Progenitor cell of endocrine pancreas (in vitro differentiated cells): ENCODE data around the gene TIE1. TPM values are rescaled to one million over a fixed set of nuclear protein-coding genes. Genes with fewer than 3 reads are reported as not detected.

ENCODE experiments used
- DNase-seq: peaks from one replicate; pipeline ENCODE4 v3.0.0; 2021; ENCODE audit warnings: low spot score; ENCODE audit not compliant: unreplicated experiment
- H3K27ac Mint-ChIP-seq: 2 replicates; pipeline ENCODE4 v1.8.0; 2021; ENCODE audit warnings: mild to moderate bottlenecking, moderate library complexity, mixed read lengths
- H3K27me3 Mint-ChIP-seq: 2 replicates; pipeline ENCODE4 v1.8.0; 2021; ENCODE audit warnings: mixed read lengths
- H3K36me3 Mint-ChIP-seq: 2 replicates; pipeline ENCODE4 v1.8.0; 2022; ENCODE audit warnings: mixed read lengths; ENCODE audit not compliant: insufficient read depth
- H3K4me1 Mint-ChIP-seq: 2 replicates; pipeline ENCODE4 v1.8.0; 2021; ENCODE audit warnings: low read depth, mixed read lengths
- H3K4me3 Mint-ChIP-seq: 2 replicates; pipeline ENCODE4 v1.8.0; 2021; ENCODE audit warnings: low read depth, mild to moderate bottlenecking, moderate library complexity, mixed read lengths
- H3K9me3 Mint-ChIP-seq: 2 replicates; pipeline ENCODE4 v1.8.0; 2021; ENCODE audit warnings: low read depth, mixed read lengths
- total RNA-seq: library from RNA; stranded (reverse); gene quantifications from 2 replicates; pipeline ENCODE4 v1.2.1, GENCODE V29; 2021
- TF ChIP-seq, protein P1 (sequence below): fragments of 200-600 bp; sonication (generic); IDR thresholded peaks from one replicate; pipeline ENCODE4 v1.5.0; 2021; ENCODE audit warnings: antibody characterized with exemption, mild to moderate bottlenecking; ENCODE audit not compliant: unreplicated experiment

TIE1 gene
- total RNA-seq, 1 donor from 2014 or later = 1.2 TPM

DNA sequence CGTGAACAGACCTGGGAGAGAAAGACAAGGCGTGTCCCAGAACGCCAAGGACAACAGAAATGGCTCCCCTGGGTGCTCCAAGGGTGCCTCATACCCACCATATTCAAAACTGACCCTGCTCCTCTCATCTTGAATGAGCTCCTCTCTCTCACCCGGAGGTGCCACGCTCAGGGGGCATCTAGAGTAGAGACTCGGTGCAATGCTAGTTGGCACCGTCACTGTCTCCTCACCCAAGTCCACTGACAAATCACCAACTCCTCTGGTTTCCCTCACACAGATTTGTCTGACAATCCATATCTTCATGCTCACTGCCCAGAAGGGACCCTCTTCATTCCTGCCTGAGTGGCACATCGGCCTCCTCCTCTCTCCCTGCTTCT is 26.0 kb upstream of the TIE1 start:
- H3K4me1 Mint-ChIP-seq = peaks cover 50% of the 10 kb centered on the region
- no peak overlapping the region for H3K27ac Mint-ChIP-seq
- DNase-seq = no peak
- peaks cover 10% of the 10 kb centered on the region for H3K36me3 Mint-ChIP-seq
- TF ChIP-seq, protein P1, sequence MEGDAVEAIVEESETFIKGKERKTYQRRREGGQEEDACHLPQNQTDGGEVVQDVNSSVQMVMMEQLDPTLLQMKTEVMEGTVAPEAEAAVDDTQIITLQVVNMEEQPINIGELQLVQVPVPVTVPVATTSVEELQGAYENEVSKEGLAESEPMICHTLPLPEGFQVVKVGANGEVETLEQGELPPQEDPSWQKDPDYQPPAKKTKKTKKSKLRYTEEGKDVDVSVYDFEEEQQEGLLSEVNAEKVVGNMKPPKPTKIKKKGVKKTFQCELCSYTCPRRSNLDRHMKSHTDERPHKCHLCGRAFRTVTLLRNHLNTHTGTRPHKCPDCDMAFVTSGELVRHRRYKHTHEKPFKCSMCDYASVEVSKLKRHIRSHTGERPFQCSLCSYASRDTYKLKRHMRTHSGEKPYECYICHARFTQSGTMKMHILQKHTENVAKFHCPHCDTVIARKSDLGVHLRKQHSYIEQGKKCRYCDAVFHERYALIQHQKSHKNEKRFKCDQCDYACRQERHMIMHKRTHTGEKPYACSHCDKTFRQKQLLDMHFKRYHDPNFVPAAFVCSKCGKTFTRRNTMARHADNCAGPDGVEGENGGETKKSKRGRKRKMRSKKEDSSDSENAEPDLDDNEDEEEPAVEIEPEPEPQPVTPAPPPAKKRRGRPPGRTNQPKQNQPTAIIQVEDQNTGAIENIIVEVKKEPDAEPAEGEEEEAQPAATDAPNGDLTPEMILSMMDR = no peak
- no peaks in the 10 kb centered on the region for H3K27me3 Mint-ChIP-seq
- H3K9me3 Mint-ChIP-seq = no peaks in the 10 kb centered on the region
- no peak overlapping the region for H3K4me3 Mint-ChIP-seq

GRCh38 chr1:43275826-43276620 is 24.8 kb upstream of the TIE1 start:
- Mint-ChIP-seq H3K9me3 (no peaks in the 10 kb centered on the region), H3K27ac (peak overlapping the region; percentile 94), H3K4me3 (peak overlapping the region; percentile 14), H3K4me1 (peaks cover 40% of the 10 kb centered on the region), H3K27me3 (no peaks in the 10 kb centered on the region), H3K36me3 (peaks cover 20% of the 10 kb centered on the region)
- TF ChIP-seq, protein P1 = no peak
- DNase-seq = no peak

DNA sequence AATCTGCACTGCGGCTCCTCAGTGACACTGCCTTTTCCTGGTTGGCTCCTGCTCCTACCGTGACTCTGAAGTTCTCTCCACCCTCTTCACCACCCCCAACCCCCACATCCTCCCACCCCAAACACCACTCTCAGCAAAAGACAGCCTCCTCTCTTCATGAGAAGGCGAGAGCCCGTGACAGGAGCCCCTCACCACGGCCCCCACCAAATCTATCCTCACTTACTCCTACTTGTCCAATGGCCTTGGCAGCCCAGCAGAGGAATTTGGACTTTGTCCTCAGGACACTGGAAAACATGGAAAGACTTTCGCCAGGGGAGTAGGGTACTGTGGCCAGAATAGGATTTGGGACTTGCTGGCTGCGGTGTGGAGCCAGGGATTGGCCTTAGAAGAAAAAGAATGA is 24.1 kb upstream of the TIE1 start:
- Mint-ChIP-seq H3K36me3 (peaks cover 19% of the 10 kb centered on the region), H3K27ac (peak overlapping the region; percentile 94), H3K27me3 (no peaks in the 10 kb centered on the region), H3K4me1 (peaks cover 34% of the 10 kb centered on the region), H3K9me3 (no peaks in the 10 kb centered on the region), H3K4me3 (peak overlapping the region; percentile 14)
- TF ChIP-seq, protein P1 = no peak
- peak; percentile 39 for DNase-seq

DNA sequence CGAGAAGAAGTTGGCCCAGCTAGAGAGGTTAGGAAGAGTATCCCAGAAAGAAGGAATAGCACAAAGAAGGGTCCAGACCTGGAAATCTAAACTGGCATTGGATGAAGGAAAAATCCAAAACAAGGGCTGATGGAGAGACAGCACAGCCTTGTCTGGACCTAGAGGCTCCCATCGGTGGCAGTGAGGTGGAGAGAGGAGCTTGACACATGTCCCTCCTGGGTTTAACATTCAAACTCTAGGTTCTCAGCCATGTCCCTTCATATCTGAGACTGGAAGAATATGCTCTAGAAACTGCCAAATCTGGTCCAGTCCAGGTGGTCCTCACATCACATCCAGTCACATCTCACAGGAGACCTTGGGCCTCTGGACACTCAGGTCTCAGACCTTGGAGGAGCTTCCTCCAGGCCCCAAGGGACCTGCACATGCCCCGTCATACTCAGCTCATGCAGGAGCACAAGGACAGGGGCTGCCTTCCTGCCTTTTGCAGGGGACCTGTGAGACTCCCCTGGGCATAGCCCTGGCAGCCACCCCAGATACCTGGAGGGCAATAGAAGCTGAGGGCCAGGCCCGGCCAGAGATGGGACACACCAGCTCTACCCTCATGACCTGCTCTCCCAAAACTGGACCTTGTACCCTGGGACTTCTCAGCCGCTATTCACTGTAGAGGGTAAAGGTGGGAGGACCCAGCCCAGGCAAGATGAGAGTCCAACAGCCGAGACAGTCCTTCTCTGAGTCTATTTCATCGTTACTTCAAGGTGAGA is 23.5 kb upstream of the TIE1 start:
- Mint-ChIP-seq H3K36me3 (peaks cover 21% of the 10 kb centered on the region), H3K9me3 (no peaks in the 10 kb centered on the region), H3K4me1 (peaks cover 33% of the 10 kb centered on the region), H3K4me3 (no peak overlapping the region), H3K27me3 (no peaks in the 10 kb centered on the region), H3K27ac (peak overlapping the region; percentile 94)
- no peak for DNase-seq
- TF ChIP-seq, protein P1 = no peak

DNA sequence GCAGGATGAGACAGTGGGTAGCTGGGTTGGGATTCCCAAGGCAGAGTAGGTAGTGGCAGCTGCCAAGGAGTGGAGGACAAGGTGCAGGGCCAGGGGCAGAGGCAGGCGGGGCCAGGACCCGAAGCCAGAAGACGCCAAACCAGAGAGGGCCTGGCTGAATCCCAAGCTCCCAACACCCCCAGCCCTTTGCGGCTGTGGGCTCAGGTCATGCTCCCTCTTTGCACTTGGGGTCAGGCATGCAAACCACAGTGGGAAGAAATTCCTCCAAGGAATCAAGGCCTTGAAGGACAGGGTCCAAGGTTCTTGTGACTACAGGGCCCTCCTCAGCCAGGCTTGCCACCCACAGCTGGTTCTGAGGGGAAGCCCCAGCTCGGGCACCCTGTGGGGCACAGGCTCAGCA is 21.6 kb upstream of the TIE1 start:
- no peak for DNase-seq
- TF ChIP-seq, protein P1 = no peak
- peaks cover 21% of the 10 kb centered on the region for H3K36me3 Mint-ChIP-seq
- H3K4me3 Mint-ChIP-seq = no peak overlapping the region
- no peaks in the 10 kb centered on the region for H3K27me3 Mint-ChIP-seq
- no peak overlapping the region for H3K27ac Mint-ChIP-seq
- no peaks in the 10 kb centered on the region for H3K9me3 Mint-ChIP-seq
- peaks cover 41% of the 10 kb centered on the region for H3K4me1 Mint-ChIP-seq
